OCI-LY7 (cell line): ENCODE data around the gene GRIA4. TPM values are rescaled to one million over a fixed set of nuclear protein-coding genes. Genes with fewer than 3 reads are reported as not detected.
"Not testable (repeated sequence)": the region's sequence is repeated elsewhere in the genome, so short reads cannot be mapped to it uniquely, and the experiment has no call there.

Source experiments
- BruUV-seq: library from RNA; stranded (reverse); fragments of 400-500 nt; replicated peaks from 2 replicates; lab custom pipeline; 2021; lab: Mats Ljungman, UMichigan
- CTCF ChIA-PET: fragments of 300-600 bp; sonication (Branson Sonifier 250); formaldehyde crosslinking; loops from one replicate; lab custom pipeline; 2022; ENCODE audit warnings: antibody characterized with exemption; ENCODE audit not compliant: unreplicated experiment; lab: Charles Lee
- POLR2A ChIA-PET: fragments of 300-600 bp; sonication (Branson Sonifier 250); formaldehyde crosslinking; loops from one replicate; lab custom pipeline; 2022; ENCODE audit warnings: antibody characterized with exemption; lab: Charles Lee
- DNase-seq: peaks from one replicate; pipeline ENCODE4 v3.0.0-alpha.2; 2015; ENCODE audit warnings: low spot score
- H2AFZ ChIP-seq: fragments of 200-600 bp; sonication (generic), shearing (Covaris generic); 2 replicates; pipeline ENCODE4 v1.6.1; 2014; ENCODE audit warnings: mild to moderate bottlenecking, antibody characterized with exemption, low read length, moderate library complexity
- H3K27ac ChIP-seq: fragments of 200-600 bp; sonication (generic); 2 replicates; pipeline ENCODE4 v1.5.1; 2014; ENCODE audit warnings: mixed run types, low read depth, mild to moderate bottlenecking, moderate library complexity, low read length, inconsistent platforms; ENCODE audit not compliant: poor library complexity, severe bottlenecking
- H3K36me3 ChIP-seq: fragments of 200-600 bp; sonication (generic); 2 replicates; pipeline ENCODE4 v1.6.1; 2014; ENCODE audit warnings: mild to moderate bottlenecking, antibody characterized with exemption, low read length, moderate library complexity, mixed read lengths; ENCODE audit not compliant: insufficient read depth
- H3K4me1 ChIP-seq: fragments of 200-600 bp; sonication (generic); 2 replicates; pipeline ENCODE4 v1.5.1; 2014; ENCODE audit warnings: mild to moderate bottlenecking, low read length; ENCODE audit not compliant: insufficient read depth, poor library complexity, severe bottlenecking
- H3K4me2 ChIP-seq: fragments of 200-600 bp; sonication (generic); 2 replicates; pipeline ENCODE4 v1.6.1; 2014; ENCODE audit warnings: mild to moderate bottlenecking, low read length
- H3K4me3 ChIP-seq: fragments of 200-600 bp; sonication (generic); 2 replicates; pipeline ENCODE4 v1.5.1; 2014; ENCODE audit warnings: mild to moderate bottlenecking, low read depth, low read length; ENCODE audit not compliant: poor library complexity, severe bottlenecking
- H3K79me2 ChIP-seq: fragments of 200-600 bp; sonication (generic); 2 replicates; pipeline ENCODE4 v1.6.1; 2016; ENCODE audit warnings: low read depth, mild to moderate bottlenecking, low read length, moderate library complexity, mixed read lengths; ENCODE audit not compliant: insufficient read depth
- H3K9me2 ChIP-seq: fragments of 200-600 bp; sonication (generic); 2 replicates; pipeline ENCODE4 v1.6.1; 2016; ENCODE audit warnings: mild to moderate bottlenecking, low read length, mixed read lengths; ENCODE audit not compliant: insufficient read depth
- H3K9me3 ChIP-seq: fragments of 200-600 bp; sonication (generic); 2 replicates; pipeline ENCODE4 v1.6.1; 2014; ENCODE audit warnings: mild to moderate bottlenecking, mixed run types, low read length, mixed read lengths
- H4K20me1 ChIP-seq: fragments of 200-600 bp; sonication (generic); 2 replicates; pipeline ENCODE4 v1.6.1; 2014; ENCODE audit warnings: mild to moderate bottlenecking, antibody characterized with exemption, low read length, moderate library complexity, mixed read lengths; ENCODE audit not compliant: insufficient read depth
- EZH2phosphoT487 ChIP-seq: fragments of 200-600 bp; sonication (generic); IDR thresholded peaks from 2 replicates; pipeline ENCODE4 v1.6.1; 2018; ENCODE audit warnings: low read depth, borderline replicate concordance, mild to moderate bottlenecking, mixed run types, antibody characterized with exemption, low read length, moderate library complexity, mixed read lengths
- intact Hi-C: fragments of 100-400 bp; cut with micrococcal nuclease; formaldehyde crosslinking; loops from one replicate; pipeline ENCODE4 v1.10.0; 2022; ENCODE audit not compliant: unreplicated experiment
- total RNA-seq, 2 experiments: library from RNA; depleted of rRNA in 1 of 2; stranded (reverse); fragments of >200 nt in 1 of 2; shearing (Covaris generic) in 1 of 2; gene quantifications; 2 replicates each; pipeline ENCODE4 v1.2.3, GENCODE V29; 2014 to 2022
- TF ChIP-seq, protein P1 (sequence below): fragments of 200-600 bp; sonication (generic); conservative IDR thresholded peaks from 2 replicates; pipeline ENCODE4 v1.5.1; 2014; ENCODE audit warnings: mild to moderate bottlenecking, antibody characterized with exemption, low read length, moderate library complexity, mixed read lengths

GRIA4 gene
- total RNA-seq, 2 experiments from 2014 or later = not detected

DNA sequence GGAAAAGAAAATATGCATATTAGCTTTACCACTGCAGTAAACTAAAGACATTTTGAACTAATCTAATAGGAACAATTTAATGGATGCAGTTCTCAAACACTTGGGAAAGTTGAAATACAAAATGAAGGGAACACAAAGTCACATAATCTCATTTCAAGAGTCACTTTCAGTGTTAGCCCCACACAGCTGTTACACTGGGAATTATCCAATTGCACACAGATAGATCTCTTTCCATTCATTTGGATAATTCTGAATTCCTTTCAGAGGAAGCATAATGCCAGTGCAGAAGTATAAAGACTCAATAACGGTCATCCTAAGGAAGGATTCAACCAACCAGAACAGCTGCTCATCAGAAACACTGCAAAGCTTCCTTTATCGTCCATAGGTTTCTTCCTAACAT lies 173.3 kb downstream of the GRIA4 start:
- Histone ChIP-seq H3K4me1 (no peaks in the 10 kb centered on the region), H3K4me2 (no peak overlapping the region), H3K9me2 (no peaks in the 10 kb centered on the region), H3K9me3 (no peaks in the 10 kb centered on the region), H3K36me3 (no peaks in the 10 kb centered on the region), H3K4me3 (no peak overlapping the region), H4K20me1 (no peaks in the 10 kb centered on the region), H3K79me2 (no peaks in the 10 kb centered on the region), H2AFZ (no peak overlapping the region), H3K27ac (no peak overlapping the region)
- intact Hi-C loops = no loop called here
- TF ChIP-seq, protein P1, sequence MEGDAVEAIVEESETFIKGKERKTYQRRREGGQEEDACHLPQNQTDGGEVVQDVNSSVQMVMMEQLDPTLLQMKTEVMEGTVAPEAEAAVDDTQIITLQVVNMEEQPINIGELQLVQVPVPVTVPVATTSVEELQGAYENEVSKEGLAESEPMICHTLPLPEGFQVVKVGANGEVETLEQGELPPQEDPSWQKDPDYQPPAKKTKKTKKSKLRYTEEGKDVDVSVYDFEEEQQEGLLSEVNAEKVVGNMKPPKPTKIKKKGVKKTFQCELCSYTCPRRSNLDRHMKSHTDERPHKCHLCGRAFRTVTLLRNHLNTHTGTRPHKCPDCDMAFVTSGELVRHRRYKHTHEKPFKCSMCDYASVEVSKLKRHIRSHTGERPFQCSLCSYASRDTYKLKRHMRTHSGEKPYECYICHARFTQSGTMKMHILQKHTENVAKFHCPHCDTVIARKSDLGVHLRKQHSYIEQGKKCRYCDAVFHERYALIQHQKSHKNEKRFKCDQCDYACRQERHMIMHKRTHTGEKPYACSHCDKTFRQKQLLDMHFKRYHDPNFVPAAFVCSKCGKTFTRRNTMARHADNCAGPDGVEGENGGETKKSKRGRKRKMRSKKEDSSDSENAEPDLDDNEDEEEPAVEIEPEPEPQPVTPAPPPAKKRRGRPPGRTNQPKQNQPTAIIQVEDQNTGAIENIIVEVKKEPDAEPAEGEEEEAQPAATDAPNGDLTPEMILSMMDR = no peak
- no peak for TF ChIP-seq EZH2phosphoT487
- BruUV-seq = no TSS peak
- CTCF ChIA-PET = no interaction called here
- POLR2A ChIA-PET = interaction anchor here (0.7 kb wide), 1 partner anchor 53 kb away, joined by 3 read pairs; no protein-coding TSS in a partner anchor
- DNase-seq = no peak

DNA sequence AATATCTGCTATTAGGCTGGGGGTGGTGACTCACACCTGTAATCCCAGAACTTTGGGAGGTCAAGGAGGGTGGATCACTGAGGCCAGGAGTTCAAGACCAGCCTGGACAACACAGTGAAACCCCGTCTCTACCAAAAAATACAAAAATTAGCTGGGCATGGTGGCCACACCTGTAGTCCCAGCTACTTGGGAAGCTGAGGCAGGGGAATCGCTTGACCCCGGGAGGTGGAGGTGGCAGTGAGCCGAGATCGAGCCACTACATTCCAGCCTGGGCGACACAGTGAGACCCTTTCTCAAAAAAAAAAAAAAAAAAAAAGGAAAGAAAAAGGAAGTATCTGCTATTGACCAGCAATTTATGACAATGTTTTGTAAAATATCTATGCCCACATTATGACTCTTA lies 176.0 kb downstream of the GRIA4 start:
- H3K4me1 ChIP-seq, BruUV-seq, H2AFZ ChIP-seq, H3K4me3 ChIP-seq, DNase-seq, H3K4me2 ChIP-seq, H3K9me3 ChIP-seq, intact Hi-C loops, POLR2A ChIA-PET, H3K36me3 ChIP-seq, CTCF ChIA-PET, H3K27ac ChIP-seq, H4K20me1 ChIP-seq, H3K9me2 ChIP-seq, H3K79me2 ChIP-seq: not testable (repeated sequence)

DNA sequence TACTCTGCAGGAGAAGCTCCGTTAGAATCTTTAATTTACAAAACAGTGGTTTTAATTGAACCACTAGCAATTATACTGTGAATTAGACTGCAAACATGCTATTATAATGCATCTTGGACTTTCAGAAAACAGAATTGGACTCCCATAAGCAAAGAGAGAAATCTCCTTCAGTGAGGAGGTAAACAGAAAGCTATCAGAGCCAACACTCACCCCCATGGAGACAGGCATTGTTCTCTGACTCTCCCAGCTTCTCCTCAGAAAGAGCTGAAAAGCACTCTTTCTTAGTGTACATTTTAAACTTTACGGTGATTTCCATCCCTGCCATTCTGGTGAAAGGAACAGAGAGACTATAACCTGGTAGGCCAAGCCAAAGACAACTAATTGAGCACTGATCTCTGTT lies 176.9 kb downstream of the GRIA4 start:
- TF ChIP-seq EZH2phosphoT487 = no peak
- TF ChIP-seq, protein P1 = no peak
- no TSS peak for BruUV-seq
- ChIA-PET POLR2A (no interaction called here), CTCF (no interaction called here)
- no peak for DNase-seq
- no peaks in the 10 kb centered on the region for H3K36me3 ChIP-seq
- intact Hi-C loops = no loop called here
- H3K9me2 ChIP-seq = no peaks in the 10 kb centered on the region
- no peak overlapping the region for H3K4me2 ChIP-seq
- no peak overlapping the region for H3K27ac ChIP-seq
- H2AFZ ChIP-seq = no peak overlapping the region
- H4K20me1 ChIP-seq = no peaks in the 10 kb centered on the region
- no peaks in the 10 kb centered on the region for H3K4me1 ChIP-seq
- H3K4me3 ChIP-seq = no peak overlapping the region
- H3K79me2 ChIP-seq = no peaks in the 10 kb centered on the region
- no peaks in the 10 kb centered on the region for H3K9me3 ChIP-seq
